Stimulated activated CD8-positive, alpha-beta memory T cell treated with anti-CD3 and anti-CD28 coated beads, Interleukin-4, amount 100 ng/mL, for 24 hours (primary cell): ENCODE results near the gene IL4I1.
"Not testable (repeated sequence)": the region's sequence is repeated elsewhere in the genome, so short reads cannot be mapped to it uniquely, and the experiment has no call there.

Experiments used
- DNase-seq: peaks from one replicate; pipeline ENCODE4 v3.0.0-alpha.2; 2020; ENCODE audit warnings: low read depth

IL4I1 gene

GRCh38 chr19:49896863-49897621 lies at the start of gene IL4I1:
Gene IL4I1 (minus strand): TSS chr19:49896887. CDS start chr19:49896160, 727 bp downstream.
- DNase-seq = peak; percentile 52

GRCh38 chr19:49946415-49946814 lies 49.7 kb upstream of the IL4I1 start:
- DNase-seq = no peak

GRCh38 chr19:49944567-49944966 lies 47.9 kb upstream of the IL4I1 start:
- not testable (repeated sequence) for DNase-seq

- DNase-seq = no peak
These were observed 43.8 kb upstream of the IL4I1 start for GRCh38 chr19:49940482-49940791.

- no peak for DNase-seq
These were observed 43.2 kb upstream of the IL4I1 start for GRCh38 chr19:49939721-49940481.

- no peak for DNase-seq
These were observed 42.0 kb upstream of the IL4I1 start for GRCh38 chr19:49938662-49939061.

- peak; percentile 68 for DNase-seq
These were observed 41.2 kb upstream of the IL4I1 start for GRCh38 chr19:49937750-49938381.

- DNase-seq = no peak
These were observed 39.9 kb upstream of the IL4I1 start for GRCh38 chr19:49936549-49936948.

GRCh38 chr19:49933643-49934042 lies 37.0 kb upstream of the IL4I1 start:
- no peak for DNase-seq

- DNase-seq = no peak
These were observed 36.0 kb upstream of the IL4I1 start for GRCh38 chr19:49932731-49933131.

GRCh38 chr19:49932041-49932451 lies 35.4 kb upstream of the IL4I1 start:
- no peak for DNase-seq

- no peak for DNase-seq
These were observed 34.8 kb upstream of the IL4I1 start for GRCh38 chr19:49931293-49932040.

GRCh38 chr19:49930483-49931011 lies 33.9 kb upstream of the IL4I1 start:
- no peak for DNase-seq

GRCh38 chr19:49929611-49930482 lies 33.2 kb upstream of the IL4I1 start:
- peak; percentile 79 for DNase-seq

GRCh38 chr19:49929121-49929610 lies 32.5 kb upstream of the IL4I1 start, which contains the start of the genes ATF5 and NUP62:
Gene ATF5 (plus strand): TSS chr19:49929205. CDS start chr19:49930851, 1,646 bp downstream.
Gene NUP62 (minus strand): TSS chr19:49929504. CDS start chr19:49909807, 19,697 bp downstream.
- DNase-seq = peak; percentile 90

GRCh38 chr19:49927526-49928264 lies 31.0 kb upstream of the IL4I1 start:
- DNase-seq = no peak

- no peak for DNase-seq
These were observed 29.8 kb upstream of the IL4I1 start for GRCh38 chr19:49926515-49926914.

GRCh38 chr19:49925486-49925885 lies 28.8 kb upstream of the IL4I1 start:
- no peak for DNase-seq

GRCh38 chr19:49924881-49925210 lies 28.2 kb upstream of the IL4I1 start:
- DNase-seq = not testable (repeated sequence)
